Activated B cell treated with CpG ODN at 0.5 μM for 24 hours (primary cell): ENCODE data around the gene ABI3BP. TPM values are rescaled to one million over a fixed set of nuclear protein-coding genes. Genes with fewer than 3 reads are reported as not detected.

Experiments
- ATAC-seq: fragments of 200-7000 bp; cut with Tn5 transposase; one replicate; pipeline ENCODE4 v1.10.0; 2021; ENCODE audit warnings: low read depth, mild to moderate bottlenecking, moderate library complexity
- CTCF ChIA-PET: fragments of 350-600 bp; sonication (Branson Sonifier 250); formaldehyde crosslinking; loops from one replicate; lab custom pipeline; 2021; ENCODE audit warnings: antibody characterized with exemption; lab: Charles Lee
- POLR2A ChIA-PET: fragments of 350-600 bp; sonication (Branson Sonifier 250); formaldehyde crosslinking; loops from one replicate; lab custom pipeline; 2021; ENCODE audit warnings: antibody characterized with exemption; lab: Charles Lee
- DNase-seq: peaks from one replicate; pipeline ENCODE4 v3.0.0; 2022
- H3K27ac Mint-ChIP-seq: one replicate; pipeline ENCODE4 v1.8.0; 2020; ENCODE audit warnings: mixed read lengths
- H3K27me3 Mint-ChIP-seq: one replicate; pipeline ENCODE4 v1.8.0; 2021; ENCODE audit warnings: mixed read lengths
- H3K36me3 Mint-ChIP-seq: one replicate; pipeline ENCODE4 v1.8.0; 2021; ENCODE audit warnings: low read depth, mixed read lengths
- H3K4me1 Mint-ChIP-seq: one replicate; pipeline ENCODE4 v1.8.0; 2021; ENCODE audit warnings: mixed read lengths
- H3K4me3 Mint-ChIP-seq: one replicate; pipeline ENCODE4 v1.8.0; 2020; ENCODE audit warnings: mild to moderate bottlenecking, mixed read lengths
- H3K9me3 Mint-ChIP-seq: one replicate; pipeline ENCODE4 v1.8.0; 2020; ENCODE audit warnings: mixed read lengths
- CTCF ChIP-seq: fragments of 200-600 bp; IDR thresholded peaks from one replicate; pipeline ENCODE4 v1.8.0; 2022; ENCODE audit warnings: antibody characterized with exemption, mild to moderate bottlenecking
- intact Hi-C: fragments of 100-400 bp; cut with micrococcal nuclease; formaldehyde crosslinking; loops from one replicate; pipeline ENCODE4 v1.15.1; 2024
- total RNA-seq: library from RNA; stranded (reverse); gene quantifications from 2 replicates; pipeline ENCODE4 v1.2.3, GENCODE V29; 2022

ABI3BP gene
- total RNA-seq, 1 donor from 2014 or later = not detected

- no peak for TF ChIP-seq CTCF
- H3K4me1 Mint-ChIP-seq = no peaks in the 10 kb centered on the region
- peaks cover 3% of the 10 kb centered on the region for H3K27me3 Mint-ChIP-seq
Measured at GRCh38 chr3:100941041-100941440, 52.2 kb downstream of the ABI3BP start.

DNA sequence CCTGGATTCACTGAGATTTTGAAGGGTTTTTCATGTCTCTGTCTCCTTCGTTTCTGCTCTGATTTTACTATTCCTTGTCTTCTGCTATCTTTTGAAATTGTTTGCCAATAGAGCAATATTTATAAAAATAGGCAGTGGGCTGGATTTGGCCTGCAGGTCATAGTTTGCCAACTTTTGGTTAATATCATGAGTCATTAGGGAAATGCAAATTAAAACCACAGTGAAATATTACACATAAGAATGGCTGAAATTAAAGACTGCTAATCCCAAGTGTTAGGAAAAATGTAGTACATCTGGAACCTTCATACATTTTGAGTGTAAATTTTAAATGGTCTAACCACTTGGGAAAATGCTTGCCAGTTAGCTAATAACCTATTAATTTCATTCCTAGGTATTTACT lies 56.3 kb downstream of the ABI3BP start:
- DNase-seq = no peak
- intact Hi-C loops = no loop called here
- no peak for ATAC-seq
- Mint-ChIP-seq H3K4me3 (no peak overlapping the region), H3K9me3 (no peaks in the 10 kb centered on the region), H3K27me3 (peaks cover 3% of the 10 kb centered on the region), H3K36me3 (no peaks in the 10 kb centered on the region), H3K27ac (no peak overlapping the region), H3K4me1 (no peaks in the 10 kb centered on the region)
- CTCF ChIA-PET = no interaction called here
- TF ChIP-seq CTCF = no peak
- POLR2A ChIA-PET = no interaction called here

More at GRCh38 chr3:100941041-100941440, 52.2 kb downstream of the ABI3BP start:
- Mint-ChIP-seq H3K27ac (no peak overlapping the region), H3K36me3 (no peaks in the 10 kb centered on the region), H3K9me3 (peaks cover 2% of the 10 kb centered on the region), H3K4me3 (no peak overlapping the region)
- ChIA-PET POLR2A (no interaction called here), CTCF (no interaction called here)
- DNase-seq = no peak
- ATAC-seq = no peak
- intact Hi-C loops = no loop called here

DNA sequence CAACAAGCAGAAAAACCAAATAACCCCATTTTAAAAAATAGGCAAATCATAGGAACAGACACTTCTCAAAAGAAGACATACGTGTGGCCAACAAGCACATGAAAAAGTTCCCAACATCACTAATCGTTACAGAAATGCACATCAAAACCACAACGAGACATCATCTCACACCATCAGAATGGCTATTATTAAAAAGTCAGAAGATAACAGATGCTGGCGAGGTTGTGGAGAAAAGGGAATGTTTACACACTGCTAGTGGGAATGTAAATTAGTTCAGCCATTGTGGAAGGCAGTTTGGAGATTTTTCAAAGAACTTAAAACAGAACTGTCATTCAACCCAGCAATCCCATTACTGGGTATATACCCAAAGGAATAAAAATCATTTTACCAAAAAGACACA lies 60.7 kb downstream of the ABI3BP start:
- no peak for ATAC-seq
- no peak overlapping the region for H3K4me3 Mint-ChIP-seq
- no peaks in the 10 kb centered on the region for H3K27me3 Mint-ChIP-seq
- no peaks in the 10 kb centered on the region for H3K4me1 Mint-ChIP-seq
- DNase-seq = no peak
- no peak overlapping the region for H3K27ac Mint-ChIP-seq
- ChIA-PET POLR2A (no interaction called here), CTCF (no interaction called here)
- intact Hi-C loops = no loop called here
- H3K9me3 Mint-ChIP-seq = no peaks in the 10 kb centered on the region
- H3K36me3 Mint-ChIP-seq = no peaks in the 10 kb centered on the region
- TF ChIP-seq CTCF = no peak

GRCh38 chr3:100928638-100929428 lies 64.4 kb downstream of the ABI3BP start:
- H3K4me1 Mint-ChIP-seq = no peaks in the 10 kb centered on the region
- no peak for TF ChIP-seq CTCF
- no peak overlapping the region for H3K27ac Mint-ChIP-seq
- POLR2A ChIA-PET = no interaction called here
- intact Hi-C loops = no loop called here
- no peak overlapping the region for H3K4me3 Mint-ChIP-seq
- no peak for ATAC-seq
- H3K9me3 Mint-ChIP-seq = no peaks in the 10 kb centered on the region
- CTCF ChIA-PET = no interaction called here
- no peaks in the 10 kb centered on the region for H3K36me3 Mint-ChIP-seq
- H3K27me3 Mint-ChIP-seq = no peaks in the 10 kb centered on the region
- no peak for DNase-seq

- no peak for DNase-seq
- POLR2A ChIA-PET = no interaction called here
- intact Hi-C loops = no loop called here
- Mint-ChIP-seq H3K4me3 (no peak overlapping the region), H3K9me3 (no peaks in the 10 kb centered on the region), H3K4me1 (no peaks in the 10 kb centered on the region), H3K27me3 (no peaks in the 10 kb centered on the region), H3K27ac (no peak overlapping the region), H3K36me3 (no peaks in the 10 kb centered on the region)
- CTCF ChIA-PET = no interaction called here
- no peak for ATAC-seq
- TF ChIP-seq CTCF = no peak
Measured at GRCh38 chr3:100927775-100928174, 65.4 kb downstream of the ABI3BP start.
